Kidney epithelial cell (primary cell): ENCODE data around the gene RASGEF1B. TPM values are rescaled to one million over a fixed set of nuclear protein-coding genes. Genes with fewer than 3 reads are reported as not detected.

Source experiments
- DNase-seq: peaks from one replicate; pipeline ENCODE4 v3.0.0-alpha.2; 2010; ENCODE audit warnings: low read depth
- H3K27me3 ChIP-seq: 2 replicates; pipeline ENCODE4 v1.6.0; 2011; ENCODE audit warnings: low read length; ENCODE audit not compliant: control insufficient read depth, insufficient read depth
- H3K36me3 ChIP-seq: 2 replicates; pipeline ENCODE4 v1.5.1; 2011; ENCODE audit warnings: low read length; ENCODE audit not compliant: control insufficient read depth, insufficient read depth
- H3K4me3 ChIP-seq: 2 replicates; pipeline ENCODE4 v1.5.1; 2011; ENCODE audit warnings: low read depth, mild to moderate bottlenecking, control low read depth, low read length
- total RNA-seq: library from RNA; depleted of rRNA; stranded (reverse); fragments of >200 nt; gene quantifications from 2 replicates; pipeline ENCODE4 v1.2.3, GENCODE V29; 2015
- TF ChIP-seq, protein P1 (sequence below): IDR thresholded peaks from 2 replicates; pipeline ENCODE4 v1.5.1; 2011; ENCODE audit warnings: mild to moderate bottlenecking, moderate library complexity, low read length, control low read depth, inconsistent platforms; ENCODE audit not compliant: insufficient read depth, poor library complexity, severe bottlenecking

RASGEF1B gene
- total RNA-seq, 1 donor from 2014 or later: 14.0 TPM

DNA sequence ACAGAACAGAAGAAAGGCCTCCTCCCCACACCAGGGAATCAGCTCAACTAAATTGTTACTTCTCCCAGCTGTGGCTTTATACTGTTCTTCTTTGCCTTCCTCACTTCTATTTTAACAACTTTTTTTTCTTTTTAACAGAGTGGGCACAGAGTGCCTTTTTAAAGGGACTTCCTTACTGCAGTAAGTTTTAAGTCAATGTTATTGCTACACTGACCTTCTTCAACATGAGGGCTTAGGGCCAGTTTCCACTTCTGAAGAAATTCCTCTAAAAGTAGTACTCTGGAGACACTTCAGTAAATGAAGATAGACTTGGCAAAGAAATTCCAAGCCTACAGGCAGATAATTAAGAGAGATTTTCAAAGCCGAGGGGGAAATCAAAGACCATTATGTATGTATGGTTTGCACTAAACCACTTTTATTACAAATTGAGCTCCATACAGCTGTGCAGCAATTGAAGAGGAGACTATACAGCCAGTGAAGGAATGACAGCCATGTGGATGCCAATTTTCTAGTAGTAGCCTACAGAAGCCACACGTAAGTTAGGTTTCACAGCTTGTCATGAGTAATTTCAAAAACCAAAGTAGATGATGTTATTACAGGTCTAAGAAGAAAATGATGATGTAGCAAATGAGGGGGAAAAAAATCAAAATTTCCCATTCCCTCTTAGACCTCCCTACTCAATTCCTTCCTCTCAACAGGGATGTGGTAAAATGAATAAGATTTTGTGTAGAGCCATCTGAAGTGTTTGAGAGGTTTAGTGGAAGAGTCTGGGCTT, 36.9 kb upstream of the RASGEF1B start:
- Histone ChIP-seq H3K4me3 (no peak overlapping the region), H3K36me3 (no peaks in the 10 kb centered on the region), H3K27me3 (no peaks in the 10 kb centered on the region)
- DNase-seq: no peak
- TF ChIP-seq, protein P1, sequence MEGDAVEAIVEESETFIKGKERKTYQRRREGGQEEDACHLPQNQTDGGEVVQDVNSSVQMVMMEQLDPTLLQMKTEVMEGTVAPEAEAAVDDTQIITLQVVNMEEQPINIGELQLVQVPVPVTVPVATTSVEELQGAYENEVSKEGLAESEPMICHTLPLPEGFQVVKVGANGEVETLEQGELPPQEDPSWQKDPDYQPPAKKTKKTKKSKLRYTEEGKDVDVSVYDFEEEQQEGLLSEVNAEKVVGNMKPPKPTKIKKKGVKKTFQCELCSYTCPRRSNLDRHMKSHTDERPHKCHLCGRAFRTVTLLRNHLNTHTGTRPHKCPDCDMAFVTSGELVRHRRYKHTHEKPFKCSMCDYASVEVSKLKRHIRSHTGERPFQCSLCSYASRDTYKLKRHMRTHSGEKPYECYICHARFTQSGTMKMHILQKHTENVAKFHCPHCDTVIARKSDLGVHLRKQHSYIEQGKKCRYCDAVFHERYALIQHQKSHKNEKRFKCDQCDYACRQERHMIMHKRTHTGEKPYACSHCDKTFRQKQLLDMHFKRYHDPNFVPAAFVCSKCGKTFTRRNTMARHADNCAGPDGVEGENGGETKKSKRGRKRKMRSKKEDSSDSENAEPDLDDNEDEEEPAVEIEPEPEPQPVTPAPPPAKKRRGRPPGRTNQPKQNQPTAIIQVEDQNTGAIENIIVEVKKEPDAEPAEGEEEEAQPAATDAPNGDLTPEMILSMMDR: no peak

DNA sequence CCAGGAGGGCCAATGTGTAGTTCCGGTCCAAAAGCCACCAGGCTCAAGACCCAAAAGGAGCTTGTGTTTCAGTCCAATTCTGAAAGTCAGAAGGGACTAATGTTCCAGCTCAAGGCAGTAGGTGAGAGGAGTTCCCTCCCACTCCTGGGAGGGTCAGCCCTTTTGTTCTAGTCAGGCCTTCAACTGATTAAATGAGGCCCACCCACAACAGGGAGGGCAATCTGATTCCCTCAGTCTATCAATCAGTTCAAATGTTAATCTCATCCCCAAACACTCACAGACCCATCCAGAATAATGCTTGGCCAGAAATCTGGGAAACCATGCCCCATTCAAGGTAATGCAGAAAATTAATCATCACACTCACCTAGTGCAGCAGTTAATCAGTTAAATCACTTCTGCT, 35.8 kb upstream of the RASGEF1B start:
- Histone ChIP-seq H3K36me3 (no peaks in the 10 kb centered on the region), H3K27me3 (no peaks in the 10 kb centered on the region), H3K4me3 (no peak overlapping the region)
- DNase-seq: no peak
- TF ChIP-seq, protein P1: no peak

DNA sequence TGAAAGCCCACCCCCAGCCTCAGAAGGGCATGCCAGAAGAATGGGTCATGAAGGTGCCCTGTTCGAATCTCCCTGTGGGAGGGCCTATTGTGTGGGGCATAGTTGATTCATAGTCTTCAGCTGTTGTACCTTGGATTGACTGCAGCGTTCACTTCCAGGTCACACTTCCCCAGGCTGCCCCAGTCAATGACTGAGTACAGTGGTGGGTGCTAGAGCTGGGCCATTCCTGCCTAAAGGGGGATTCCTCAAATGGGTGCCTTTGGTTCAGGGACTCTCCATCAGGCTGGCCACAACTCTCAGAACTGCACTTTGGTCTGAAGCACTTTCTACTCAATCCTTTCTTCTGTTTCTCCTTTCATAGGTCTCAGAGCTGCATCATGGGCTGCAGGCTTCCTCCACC, 35.0 kb upstream of the RASGEF1B start:
- TF ChIP-seq, protein P1: no peak
- H3K36me3 ChIP-seq: no peaks in the 10 kb centered on the region
- no peak for DNase-seq
- no peak overlapping the region for H3K4me3 ChIP-seq
- no peaks in the 10 kb centered on the region for H3K27me3 ChIP-seq

DNA sequence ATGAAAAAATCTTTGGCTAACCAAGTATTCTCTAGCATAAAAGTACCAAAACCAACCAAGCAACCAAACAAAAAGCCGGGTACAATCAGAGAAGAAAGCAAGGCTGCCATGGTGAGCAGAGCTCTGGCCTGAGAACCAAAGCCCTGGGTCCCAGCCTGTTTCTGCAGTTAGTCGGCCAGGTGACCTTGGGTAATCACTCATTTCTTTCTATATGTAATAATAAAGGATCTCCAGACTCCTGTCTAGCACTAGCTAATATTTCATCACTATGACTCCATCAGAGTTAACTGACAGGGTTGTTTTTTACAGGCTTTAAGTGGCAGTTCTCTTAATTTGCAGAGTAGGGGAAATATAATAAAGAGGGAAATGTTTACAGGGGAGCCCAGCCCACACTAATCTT, 34.0 kb upstream of the RASGEF1B start:
- TF ChIP-seq, protein P1: no peak
- Histone ChIP-seq H3K36me3 (no peaks in the 10 kb centered on the region), H3K27me3 (no peaks in the 10 kb centered on the region), H3K4me3 (no peak overlapping the region)
- no peak for DNase-seq

DNA sequence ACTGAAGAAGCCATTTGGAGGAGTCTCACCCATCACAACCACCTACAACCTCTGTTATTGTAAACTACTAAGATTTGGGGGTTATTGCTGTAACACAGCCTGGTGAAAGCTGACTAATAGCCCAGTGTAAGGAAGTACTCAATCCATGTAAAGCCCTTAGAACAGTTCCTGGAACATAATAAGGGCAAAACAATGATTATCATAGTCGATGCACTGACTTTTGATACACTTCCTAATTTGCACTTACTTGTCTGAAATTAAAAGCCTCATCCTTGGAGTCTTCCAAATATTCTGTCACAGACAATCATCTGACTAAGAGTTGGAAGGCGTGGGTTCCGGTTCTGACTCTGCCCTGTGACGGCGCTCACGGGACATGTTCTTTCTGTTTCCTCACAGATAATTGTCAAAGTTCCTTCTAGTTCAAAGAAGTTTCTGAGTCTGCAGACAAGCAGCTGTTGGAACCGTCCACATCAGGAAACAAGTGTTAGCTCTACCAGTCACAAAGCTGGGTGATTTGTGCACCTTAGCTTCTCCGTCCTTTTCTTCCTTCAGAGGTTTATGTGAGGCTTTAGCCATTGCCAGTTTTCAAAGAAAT, 33.4 kb upstream of the RASGEF1B start:
- no peak overlapping the region for H3K4me3 ChIP-seq
- TF ChIP-seq, protein P1: no peak
- no peak for DNase-seq
- H3K36me3 ChIP-seq: no peaks in the 10 kb centered on the region
- H3K27me3 ChIP-seq: no peaks in the 10 kb centered on the region
